Rectal smooth muscle tissue (tissue), 1 donor: ENCODE results near the gene PLAC8.
A peak's percentile ranks its signal among the peaks of the same experiment; 100 is the strongest.
"Not testable (repeated sequence)": the region's sequence is repeated elsewhere in the genome, so short reads cannot be mapped to it uniquely, and the experiment has no call there.

Experiments
- H3K27ac ChIP-seq: one replicate; pipeline ENCODE4 v1.7.0; 2013; ENCODE audit warnings: low read depth, low read length, inconsistent platforms
- H3K27me3 ChIP-seq: one replicate; pipeline ENCODE4 v1.7.0; 2013; ENCODE audit warnings: low read length; ENCODE audit not compliant: control insufficient read depth, insufficient read depth
- H3K36me3 ChIP-seq: one replicate; pipeline ENCODE4 v1.7.0; 2013; ENCODE audit warnings: low read length; ENCODE audit not compliant: control insufficient read depth, insufficient read depth
- H3K4me1 ChIP-seq: one replicate; pipeline ENCODE4 v1.7.0; 2013; ENCODE audit warnings: low read length; ENCODE audit not compliant: control insufficient read depth, insufficient read depth
- H3K4me3 ChIP-seq: one replicate; pipeline ENCODE4 v1.7.0; 2013; ENCODE audit warnings: low read length
- H3K9ac ChIP-seq: one replicate; pipeline ENCODE4 v1.7.0; 2013; ENCODE audit warnings: low read length

Gene PLAC8

GRCh38 chr4:83114576-83114975, at the start of gene PLAC8:
PLAC8 (minus strand) TSS chr4:83114729; CDS start chr4:83107921, 6,808 bp downstream.
- Histone ChIP-seq H3K4me1 (peaks cover 2% of the 10 kb centered on the region), H3K27ac (no peak within 1 kb of the TSS), H3K4me3 (peak within 1 kb of the TSS; percentile 25), H3K36me3 (no peaks in the 10 kb centered on the region), H3K9ac (no peak within 1 kb of the TSS), H3K27me3 (no peaks in the 10 kb centered on the region)

GRCh38 chr4:83153417-83153816, 38.9 kb upstream of the PLAC8 start:
- no peak overlapping the region for H3K4me3 ChIP-seq
- no peak overlapping the region for H3K27ac ChIP-seq
- H3K9ac ChIP-seq, result no peak overlapping the region
- H3K27me3 ChIP-seq, result no peaks in the 10 kb centered on the region
- no peaks in the 10 kb centered on the region for H3K36me3 ChIP-seq
- H3K4me1 ChIP-seq, result no peaks in the 10 kb centered on the region

DNA sequence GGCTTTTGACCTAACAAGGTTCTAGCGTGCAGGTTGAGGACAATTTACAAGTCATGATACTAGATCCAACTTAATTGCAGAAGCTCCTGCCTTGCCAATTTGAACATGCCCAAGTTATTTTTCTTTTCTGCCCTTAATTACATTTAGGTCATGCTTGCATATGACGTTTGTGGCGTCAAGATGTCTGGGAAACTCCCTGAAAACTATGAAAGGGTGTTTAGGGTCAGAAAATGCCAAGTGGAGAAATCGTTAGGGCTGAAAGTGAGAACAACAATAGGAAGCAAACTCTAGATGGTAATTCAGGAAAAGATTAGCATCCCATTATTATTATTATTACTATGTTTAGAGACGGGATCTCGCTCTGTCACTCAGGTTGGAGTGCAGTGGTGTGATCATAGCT, 38.2 kb upstream of the PLAC8 start:
- H3K36me3 ChIP-seq, result no peaks in the 10 kb centered on the region
- no peaks in the 10 kb centered on the region for H3K27me3 ChIP-seq
- H3K4me3 ChIP-seq, result no peak overlapping the region
- H3K4me1 ChIP-seq, result no peaks in the 10 kb centered on the region
- no peak overlapping the region for H3K9ac ChIP-seq
- H3K27ac ChIP-seq, result no peak overlapping the region

GRCh38 chr4:83151651-83152050, 37.1 kb upstream of the PLAC8 start:
- Histone ChIP-seq H3K27ac (no peak overlapping the region), H3K9ac (no peak overlapping the region), H3K4me3 (no peak overlapping the region), H3K36me3 (no peaks in the 10 kb centered on the region), H3K4me1 (no peaks in the 10 kb centered on the region), H3K27me3 (no peaks in the 10 kb centered on the region)

GRCh38 chr4:83150653-83151330, 36.3 kb upstream of the PLAC8 start:
- no peak overlapping the region for H3K27ac ChIP-seq
- no peak overlapping the region for H3K4me3 ChIP-seq
- no peaks in the 10 kb centered on the region for H3K27me3 ChIP-seq
- no peaks in the 10 kb centered on the region for H3K36me3 ChIP-seq
- H3K9ac ChIP-seq, result no peak overlapping the region
- H3K4me1 ChIP-seq, result no peaks in the 10 kb centered on the region

- Histone ChIP-seq H3K27me3 (no peaks in the 10 kb centered on the region), H3K4me1 (no peaks in the 10 kb centered on the region), H3K4me3 (no peak overlapping the region), H3K27ac (no peak overlapping the region), H3K9ac (no peak overlapping the region), H3K36me3 (no peaks in the 10 kb centered on the region)
Measured at GRCh38 chr4:83149865-83150652, 35.5 kb upstream of the PLAC8 start.

GRCh38 chr4:83146841-83147240, 32.3 kb upstream of the PLAC8 start:
- no peak overlapping the region for H3K4me3 ChIP-seq
- H3K36me3 ChIP-seq, result no peaks in the 10 kb centered on the region
- no peaks in the 10 kb centered on the region for H3K27me3 ChIP-seq
- no peak overlapping the region for H3K9ac ChIP-seq
- H3K27ac ChIP-seq, result no peak overlapping the region
- H3K4me1 ChIP-seq, result no peaks in the 10 kb centered on the region

DNA sequence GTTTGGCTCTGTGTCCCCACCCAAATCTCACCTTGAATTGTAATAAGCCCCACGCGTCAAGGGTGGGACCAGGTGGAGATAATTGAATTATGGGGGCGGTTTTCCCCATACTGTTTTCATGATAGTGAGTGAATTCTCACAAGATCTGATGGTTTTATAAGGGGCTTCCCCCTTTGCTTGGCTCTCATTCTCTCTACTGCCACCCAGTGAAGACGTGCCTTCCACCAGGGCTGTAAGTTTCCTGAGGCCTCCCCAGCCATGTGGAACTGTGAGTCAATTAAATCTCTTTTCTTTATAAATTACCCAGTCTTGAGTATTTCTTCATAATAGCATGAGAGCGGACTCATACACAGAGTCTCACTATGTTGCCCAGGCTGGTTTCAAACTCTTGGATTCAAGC, 31.2 kb upstream of the PLAC8 start:
- not testable (repeated sequence) for H3K27me3 ChIP-seq, H3K4me3 ChIP-seq, H3K27ac ChIP-seq, H3K36me3 ChIP-seq, H3K4me1 ChIP-seq, H3K9ac ChIP-seq

DNA sequence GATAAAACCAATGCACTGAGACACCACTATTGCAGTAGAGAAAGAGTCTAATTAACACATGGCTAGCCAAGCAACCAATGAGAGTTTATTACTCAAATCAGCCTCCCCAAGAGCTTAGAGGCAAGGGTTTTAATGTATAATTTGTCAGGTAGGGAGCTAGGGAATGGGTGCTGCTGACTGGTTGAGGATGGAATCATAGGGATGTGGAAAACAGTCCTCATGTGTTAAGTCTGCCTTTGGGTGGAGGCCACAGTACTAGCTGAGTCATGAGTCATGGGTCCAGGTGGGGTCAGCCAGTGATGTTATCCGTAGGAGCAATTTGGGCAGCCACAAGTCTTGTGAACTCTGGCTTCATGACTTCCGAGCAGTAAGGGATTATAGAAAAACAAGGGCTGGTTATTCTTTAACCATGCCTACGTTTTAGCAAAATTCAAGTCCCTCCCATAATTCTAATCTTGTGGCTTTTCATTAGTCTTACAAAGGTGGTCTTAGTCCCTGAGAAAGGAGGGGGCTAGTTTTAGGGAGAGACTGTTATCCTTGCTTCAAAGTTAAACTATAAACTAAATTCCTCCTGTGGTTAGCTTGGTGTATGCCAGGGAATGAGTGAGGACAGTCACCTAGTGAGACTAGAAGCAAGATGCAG, 25.1 kb upstream of the PLAC8 start:
- no peaks in the 10 kb centered on the region for H3K36me3 ChIP-seq
- no peak overlapping the region for H3K27ac ChIP-seq
- no peaks in the 10 kb centered on the region for H3K4me1 ChIP-seq
- no peaks in the 10 kb centered on the region for H3K27me3 ChIP-seq
- H3K4me3 ChIP-seq, result no peak overlapping the region
- H3K9ac ChIP-seq, result no peak overlapping the region

DNA sequence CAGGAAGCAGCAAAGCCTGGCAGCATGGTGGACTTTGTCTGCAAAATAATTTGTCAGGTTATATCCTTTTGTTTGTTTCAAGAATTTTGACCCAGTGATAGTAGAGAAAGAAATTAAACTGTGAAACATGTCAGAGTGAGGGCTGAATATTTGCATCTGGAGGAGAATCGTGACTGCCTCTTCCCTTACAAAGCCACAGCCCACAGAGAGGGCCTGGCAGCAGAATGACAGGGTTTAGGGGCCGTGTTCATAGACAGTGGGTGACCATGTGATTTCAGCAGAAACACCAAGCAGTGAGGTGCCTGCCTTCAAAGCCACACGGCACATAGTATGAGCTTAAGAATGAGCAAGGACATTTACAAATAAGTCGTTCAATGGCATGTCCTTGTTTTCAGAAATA, 24.4 kb upstream of the PLAC8 start:
- Histone ChIP-seq H3K27me3 (no peaks in the 10 kb centered on the region), H3K27ac (no peak overlapping the region), H3K4me3 (no peak overlapping the region), H3K36me3 (no peaks in the 10 kb centered on the region), H3K4me1 (no peaks in the 10 kb centered on the region), H3K9ac (no peak overlapping the region)

- Histone ChIP-seq H3K4me3 (no peak overlapping the region), H3K9ac (no peak overlapping the region), H3K4me1 (no peaks in the 10 kb centered on the region), H3K36me3 (no peaks in the 10 kb centered on the region), H3K27me3 (no peaks in the 10 kb centered on the region), H3K27ac (no peak overlapping the region)
Measured at GRCh38 chr4:83132065-83132464, 17.5 kb upstream of the PLAC8 start.

GRCh38 chr4:83129264-83129663, 14.7 kb upstream of the PLAC8 start:
- H3K9ac ChIP-seq, result peak overlapping the region; percentile 11
- no peak overlapping the region for H3K27ac ChIP-seq
- H3K27me3 ChIP-seq, result no peaks in the 10 kb centered on the region
- H3K4me3 ChIP-seq, result no peak overlapping the region
- no peaks in the 10 kb centered on the region for H3K36me3 ChIP-seq
- no peaks in the 10 kb centered on the region for H3K4me1 ChIP-seq
